ENCODE measurements around the gene PPM1D.
"Not testable (repeated sequence)": the region's sequence is repeated elsewhere in the genome, so short reads cannot be mapped to it uniquely, and the experiment has no call there.

The PPM1D gene

GRCh38 chr17:60606036-60606435 lies 6.0 kb downstream of the PPM1D start:
- Histone ChIP-seq H3K9me3 (ENCODE audit: control insufficient read depth in 1 of 2, low read length in 2 of 2) (no peaks in the 10 kb centered on the region), H3K27ac (ENCODE audit: low read length) (no peak overlapping the region), H3K36me3 (ENCODE audit: control insufficient read depth in 1 of 2, insufficient read depth in 2 of 2, low read length in 2 of 2) (no peaks in the 10 kb centered on the region), H3K4me1 (ENCODE audit: control insufficient read depth in 1 of 2, insufficient read depth in 2 of 2, low read length in 2 of 2) (peaks cover 12 to 29% of the 10 kb centered on the region in 2 donors), H3K4me3 (ENCODE audit: low read depth in 1 of 2, low read length in 2 of 2) (no peak overlapping the region), H3K27me3 (ENCODE audit: low read depth, low read length) (no peaks in the 10 kb centered on the region)

GRCh38 chr17:60610473-60610872 lies 10.5 kb downstream of the PPM1D start:
- H3K4me3 ChIP-seq (ENCODE audit: low read depth in 1 of 2, low read length in 2 of 2): no peak overlapping the region
- no peaks in the 10 kb centered on the region for H3K36me3 ChIP-seq (ENCODE audit: control insufficient read depth in 1 of 2, insufficient read depth in 2 of 2, low read length in 2 of 2)
- no peaks in the 10 kb centered on the region for H3K27me3 ChIP-seq (ENCODE audit: low read depth, low read length)
- peaks cover 0 to 6% of the 10 kb centered on the region in 2 donors for H3K4me1 ChIP-seq (ENCODE audit: control insufficient read depth in 1 of 2, insufficient read depth in 2 of 2, low read length in 2 of 2)
- H3K9me3 ChIP-seq (ENCODE audit: control insufficient read depth in 1 of 2, low read length in 2 of 2): no peaks in the 10 kb centered on the region
- no peak overlapping the region for H3K27ac ChIP-seq (ENCODE audit: low read length)

GRCh38 chr17:60611321-60611720 lies 11.3 kb downstream of the PPM1D start:
- H3K27me3 ChIP-seq (ENCODE audit: low read depth, low read length); H3K4me3 ChIP-seq (ENCODE audit: low read depth in 1 of 2, low read length in 2 of 2); H3K36me3 ChIP-seq (ENCODE audit: control insufficient read depth in 1 of 2, insufficient read depth in 2 of 2, low read length in 2 of 2); H3K9me3 ChIP-seq (ENCODE audit: control insufficient read depth in 1 of 2, low read length in 2 of 2); H3K27ac ChIP-seq (ENCODE audit: low read length): not testable (repeated sequence)
- H3K4me1 ChIP-seq (ENCODE audit: control insufficient read depth in 1 of 2, insufficient read depth in 2 of 2, low read length in 2 of 2): peaks cover 0 to 14% of the 10 kb centered on the region in 2 donors

GRCh38 chr17:60613325-60613724 lies 13.3 kb downstream of the PPM1D start:
- H3K4me1 ChIP-seq (ENCODE audit: control insufficient read depth in 1 of 2, insufficient read depth in 2 of 2, low read length in 2 of 2): peaks cover 0 to 14% of the 10 kb centered on the region in 2 donors

GRCh38 chr17:60613796-60614195 lies 13.8 kb downstream of the PPM1D start:
- not testable (repeated sequence) for H3K36me3 ChIP-seq (ENCODE audit: control insufficient read depth in 1 of 2, insufficient read depth in 2 of 2, low read length in 2 of 2); H3K27ac ChIP-seq (ENCODE audit: low read length); H3K9me3 ChIP-seq (ENCODE audit: control insufficient read depth in 1 of 2, low read length in 2 of 2); H3K4me3 ChIP-seq (ENCODE audit: low read depth in 1 of 2, low read length in 2 of 2); H3K27me3 ChIP-seq (ENCODE audit: low read depth, low read length)
- H3K4me1 ChIP-seq (ENCODE audit: control insufficient read depth in 1 of 2, insufficient read depth in 2 of 2, low read length in 2 of 2): peaks cover 0 to 14% of the 10 kb centered on the region in 2 donors

More at GRCh38 chr17:60613325-60613724, 13.3 kb downstream of the PPM1D start:
- no peak overlapping the region for H3K27ac ChIP-seq (ENCODE audit: low read length)
- no peak overlapping the region for H3K4me3 ChIP-seq (ENCODE audit: low read depth in 1 of 2, low read length in 2 of 2)
- no peaks in the 10 kb centered on the region for H3K27me3 ChIP-seq (ENCODE audit: low read depth, low read length)
- no peaks in the 10 kb centered on the region for H3K36me3 ChIP-seq (ENCODE audit: control insufficient read depth in 1 of 2, insufficient read depth in 2 of 2, low read length in 2 of 2)
- no peaks in the 10 kb centered on the region for H3K9me3 ChIP-seq (ENCODE audit: control insufficient read depth in 1 of 2, low read length in 2 of 2)

GRCh38 chr17:60614247-60614646 lies 14.3 kb downstream of the PPM1D start:
- H3K4me1 ChIP-seq (ENCODE audit: control insufficient read depth in 1 of 2, insufficient read depth in 2 of 2, low read length in 2 of 2): peaks cover 0 to 14% of the 10 kb centered on the region in 2 donors
- not testable (repeated sequence) for H3K27me3 ChIP-seq (ENCODE audit: low read depth, low read length); H3K9me3 ChIP-seq (ENCODE audit: control insufficient read depth in 1 of 2, low read length in 2 of 2); H3K27ac ChIP-seq (ENCODE audit: low read length); H3K36me3 ChIP-seq (ENCODE audit: control insufficient read depth in 1 of 2, insufficient read depth in 2 of 2, low read length in 2 of 2); H3K4me3 ChIP-seq (ENCODE audit: low read depth in 1 of 2, low read length in 2 of 2)

- Histone ChIP-seq H3K27ac (ENCODE audit: low read length) (no peak overlapping the region), H3K4me3 (ENCODE audit: low read depth in 1 of 2, low read length in 2 of 2) (no peak overlapping the region), H3K27me3 (ENCODE audit: low read depth, low read length) (no peaks in the 10 kb centered on the region), H3K4me1 (ENCODE audit: control insufficient read depth in 1 of 2, insufficient read depth in 2 of 2, low read length in 2 of 2) (peaks cover 0 to 14% of the 10 kb centered on the region in 2 donors), H3K36me3 (ENCODE audit: control insufficient read depth in 1 of 2, insufficient read depth in 2 of 2, low read length in 2 of 2) (no peaks in the 10 kb centered on the region), H3K9me3 (ENCODE audit: control insufficient read depth in 1 of 2, low read length in 2 of 2) (no peaks in the 10 kb centered on the region)
Observed at GRCh38 chr17:60615108-60615507, 15.1 kb downstream of the PPM1D start.

GRCh38 chr17:60615840-60616239 lies 15.8 kb downstream of the PPM1D start:
- Histone ChIP-seq H3K36me3 (ENCODE audit: control insufficient read depth in 1 of 2, insufficient read depth in 2 of 2, low read length in 2 of 2) (no peaks in the 10 kb centered on the region), H3K27ac (ENCODE audit: low read length) (no peak overlapping the region), H3K9me3 (ENCODE audit: control insufficient read depth in 1 of 2, low read length in 2 of 2) (no peaks in the 10 kb centered on the region), H3K4me3 (ENCODE audit: low read depth in 1 of 2, low read length in 2 of 2) (no peak overlapping the region), H3K27me3 (ENCODE audit: low read depth, low read length) (no peaks in the 10 kb centered on the region), H3K4me1 (ENCODE audit: control insufficient read depth in 1 of 2, insufficient read depth in 2 of 2, low read length in 2 of 2) (peaks cover 0 to 8% of the 10 kb centered on the region in 2 donors)

- Histone ChIP-seq H3K27ac (ENCODE audit: low read length) (no peak overlapping the region), H3K36me3 (ENCODE audit: control insufficient read depth in 1 of 2, insufficient read depth in 2 of 2, low read length in 2 of 2) (no peaks in the 10 kb centered on the region), H3K9me3 (ENCODE audit: control insufficient read depth in 1 of 2, low read length in 2 of 2) (no peaks in the 10 kb centered on the region), H3K27me3 (ENCODE audit: low read depth, low read length) (no peaks in the 10 kb centered on the region), H3K4me3 (ENCODE audit: low read depth in 1 of 2, low read length in 2 of 2) (no peak overlapping the region), H3K4me1 (ENCODE audit: control insufficient read depth in 1 of 2, insufficient read depth in 2 of 2, low read length in 2 of 2) (peaks cover 0 to 8% of the 10 kb centered on the region in 2 donors)
Observed at GRCh38 chr17:60618080-60618479, 18.1 kb downstream of the PPM1D start.

- H3K4me1 ChIP-seq (ENCODE audit: control insufficient read depth in 1 of 2, insufficient read depth in 2 of 2, low read length in 2 of 2): peaks cover 0 to 8% of the 10 kb centered on the region in 2 donors
- no peaks in the 10 kb centered on the region for H3K9me3 ChIP-seq (ENCODE audit: control insufficient read depth in 1 of 2, low read length in 2 of 2)
- no peak overlapping the region for H3K27ac ChIP-seq (ENCODE audit: low read length)
- H3K4me3 ChIP-seq (ENCODE audit: low read depth in 1 of 2, low read length in 2 of 2): no peak overlapping the region
- no peaks in the 10 kb centered on the region for H3K36me3 ChIP-seq (ENCODE audit: control insufficient read depth in 1 of 2, insufficient read depth in 2 of 2, low read length in 2 of 2)
- H3K27me3 ChIP-seq (ENCODE audit: low read depth, low read length): no peaks in the 10 kb centered on the region
Observed at GRCh38 chr17:60618854-60619526, 19.0 kb downstream of the PPM1D start.

- H3K9me3 ChIP-seq (ENCODE audit: control insufficient read depth in 1 of 2, low read length in 2 of 2): no peaks in the 10 kb centered on the region
- no peaks in the 10 kb centered on the region for H3K27me3 ChIP-seq (ENCODE audit: low read depth, low read length)
- peaks cover 0 to 6% of the 10 kb centered on the region in 2 donors for H3K36me3 ChIP-seq (ENCODE audit: control insufficient read depth in 1 of 2, insufficient read depth in 2 of 2, low read length in 2 of 2)
- H3K4me3 ChIP-seq (ENCODE audit: low read depth in 1 of 2, low read length in 2 of 2): no peak overlapping the region
- H3K4me1 ChIP-seq (ENCODE audit: control insufficient read depth in 1 of 2, insufficient read depth in 2 of 2, low read length in 2 of 2): no peaks in the 10 kb centered on the region
- no peak overlapping the region for H3K27ac ChIP-seq (ENCODE audit: low read length)
Observed at GRCh38 chr17:60622961-60623360, 23.0 kb downstream of the PPM1D start.

GRCh38 chr17:60623415-60623814 lies 23.4 kb downstream of the PPM1D start:
- Histone ChIP-seq H3K9me3 (ENCODE audit: control insufficient read depth in 1 of 2, low read length in 2 of 2) (no peaks in the 10 kb centered on the region), H3K4me1 (ENCODE audit: control insufficient read depth in 1 of 2, insufficient read depth in 2 of 2, low read length in 2 of 2) (no peaks in the 10 kb centered on the region), H3K36me3 (ENCODE audit: control insufficient read depth in 1 of 2, insufficient read depth in 2 of 2, low read length in 2 of 2) (peaks cover 3 to 6% of the 10 kb centered on the region in 2 donors), H3K27ac (ENCODE audit: low read length) (no peak overlapping the region), H3K4me3 (ENCODE audit: low read depth in 1 of 2, low read length in 2 of 2) (no peak overlapping the region), H3K27me3 (ENCODE audit: low read depth, low read length) (no peaks in the 10 kb centered on the region)

Measured in muscle layer of duodenum (tissue), 2 donors.